HG03159 (cell line): ENCODE measurements around the gene SPG7.

Source experiments
- ATAC-seq: cut with Tn5 transposase; IDR thresholded peaks from one replicate; pipeline ENCODE4 v1.9.1; 2021; ENCODE audit warnings: mild to moderate bottlenecking, moderate library complexity; ENCODE audit not compliant: unreplicated experiment

SPG7 gene

GRCh38 chr16:89484923-89485679 is 23.1 kb upstream of the SPG7 start:
- no peak for ATAC-seq

GRCh38 chr16:89485701-89486246 is 22.4 kb upstream of the SPG7 start:
- ATAC-seq: no peak

GRCh38 chr16:89489040-89489897 is 18.9 kb upstream of the SPG7 start:
- ATAC-seq: no peak

GRCh38 chr16:89489898-89490438 is 18.2 kb upstream of the SPG7 start:
- no peak for ATAC-seq

GRCh38 chr16:89490439-89491237 is 17.6 kb upstream of the SPG7 start, which contains the start of gene ANKRD11:
ANKRD11 (minus strand) TSS chr16:89490561; CDS start chr16:89317019, 173,542 bp downstream.
- ATAC-seq: peak; percentile 89

GRCh38 chr16:89491238-89491869 is 16.8 kb upstream of the SPG7 start:
- no peak for ATAC-seq

- no peak for ATAC-seq
Measured at GRCh38 chr16:89491974-89492687, 16.1 kb upstream of the SPG7 start.

- ATAC-seq: no peak
Measured at GRCh38 chr16:89493776-89494175, 14.4 kb upstream of the SPG7 start.

GRCh38 chr16:89495121-89495520 is 13.1 kb upstream of the SPG7 start:
- ATAC-seq: no peak

- ATAC-seq: no peak
Measured at GRCh38 chr16:89498839-89499238, 9.4 kb upstream of the SPG7 start.

- no peak for ATAC-seq
Measured at GRCh38 chr16:89499767-89500166, 8.4 kb upstream of the SPG7 start.

GRCh38 chr16:89502081-89502843 is 5.9 kb upstream of the SPG7 start:
- ATAC-seq: no peak

GRCh38 chr16:89504091-89504490 is 4.1 kb upstream of the SPG7 start:
- ATAC-seq: no peak

- peak; percentile 42 for ATAC-seq
Measured at GRCh38 chr16:89505204-89506112, 2.7 kb upstream of the SPG7 start.

GRCh38 chr16:89506113-89506504 is 2.1 kb upstream of the SPG7 start:
- ATAC-seq: no peak

GRCh38 chr16:89506791-89507191 is 1.4 kb upstream of the SPG7 start:
- no peak for ATAC-seq

GRCh38 chr16:89507214-89507833 is 879 bp upstream of the SPG7 start:
- ATAC-seq: peak; percentile 12
